Endodermal cell (in vitro differentiated cells): ENCODE measurements around the gene BET1L. TPM values are rescaled to one million over a fixed set of nuclear protein-coding genes. Genes with fewer than 3 reads are reported as not detected.
A peak's percentile ranks its signal among the peaks of the same experiment; 100 is the strongest.

Source experiments
- DNase-seq: peaks from one replicate; pipeline ENCODE4 v3.0.0-alpha.2; 2017
- H3K27ac ChIP-seq: 2 replicates; pipeline ENCODE4 v1.5.1; 2013; ENCODE audit warnings: mild to moderate bottlenecking, low read depth, low read length, moderate library complexity
- H3K27me3 ChIP-seq: 2 replicates; pipeline ENCODE4 v1.6.1; 2013; ENCODE audit warnings: mild to moderate bottlenecking, low read length, moderate library complexity; ENCODE audit not compliant: insufficient read depth, control insufficient read depth, poor library complexity, severe bottlenecking
- H3K36me3 ChIP-seq: 2 replicates; pipeline ENCODE4 v1.7.0; 2013; ENCODE audit warnings: mild to moderate bottlenecking, low read length, moderate library complexity; ENCODE audit not compliant: control insufficient read depth, insufficient read depth
- H3K4me1 ChIP-seq: one replicate; pipeline ENCODE4 v1.7.0; 2013; ENCODE audit warnings: low read length; ENCODE audit not compliant: control insufficient read depth, insufficient read depth
- H3K4me3 ChIP-seq: 2 replicates; pipeline ENCODE4 v1.5.1; 2013; ENCODE audit warnings: mild to moderate bottlenecking, low read length, moderate library complexity
- H3K9ac ChIP-seq: 2 replicates; pipeline ENCODE4 v1.6.1; 2013; ENCODE audit warnings: mild to moderate bottlenecking, low read length, moderate library complexity; ENCODE audit not compliant: poor library complexity, severe bottlenecking; ENCODE audit errors: extremely low read depth
- H3K9me3 ChIP-seq: 2 replicates; pipeline ENCODE4 v1.6.1; 2013; ENCODE audit warnings: mild to moderate bottlenecking, low read length, moderate library complexity; ENCODE audit not compliant: control insufficient read depth
- H3K27ac Mint-ChIP-seq: 2 replicates; pipeline ENCODE4 v1.8.0; 2020; ENCODE audit warnings: mixed read lengths
- H3K27me3 Mint-ChIP-seq: 2 replicates; pipeline ENCODE4 v1.8.0; 2021; ENCODE audit warnings: mild to moderate bottlenecking, mixed read lengths; ENCODE audit not compliant: insufficient read depth
- H3K36me3 Mint-ChIP-seq: 2 replicates; pipeline ENCODE4 v1.8.0; 2020; ENCODE audit warnings: low read depth, mixed read lengths
- H3K4me1 Mint-ChIP-seq: 2 replicates; pipeline ENCODE4 v1.8.0; 2020; ENCODE audit warnings: mixed read lengths
- H3K4me3 Mint-ChIP-seq: 2 replicates; pipeline ENCODE4 v1.8.0; 2020; ENCODE audit warnings: mild to moderate bottlenecking, moderate library complexity, mixed read lengths
- H3K9me3 Mint-ChIP-seq: 2 replicates; pipeline ENCODE4 v1.8.0; 2020; ENCODE audit warnings: mild to moderate bottlenecking, mixed read lengths
- WGBS, 2 experiments: methylation state at CpG; one replicate each; pipeline versions ENCODE4 v1.1.5 to v1.1.7; 2013; ENCODE audit warnings: missing lambda C conversion rate in 2 of 2, mixed read lengths in 1 of 2; ENCODE audit not compliant: insufficient coverage in 1 of 2, insufficient read length in 1 of 2; 5-methylcytosine and 5-hydroxymethylcytosine counted together
- total RNA-seq, 2 donors: library from RNA; stranded (reverse); fragmentation: NEBNext Ultra II Directional in 1 of 2; extraction: Animal tissue kit (Norgen Biotek cat#: 25700) in 1 of 2; gene quantifications; 2 replicates in 1 of 2; 3 replicates in 1 of 2; pipeline ENCODE4 v1.2.1, GENCODE V29; 2021
- TF ChIP-seq, protein P1 (sequence below): fragments of 200-600 bp; sonication (generic); conservative IDR thresholded peaks from 2 replicates; pipeline ENCODE4 v1.5.0; 2021; ENCODE audit warnings: antibody characterized with exemption, mild to moderate bottlenecking

The BET1L gene
- total RNA-seq, 2 donors from 2014 or later = 47.4 to 63.7 TPM

GRCh38 chr11:210803-211180, 3.6 kb upstream of the BET1L start:
- peak overlapping the region; percentile 98 for H3K27ac Mint-ChIP-seq
- peaks cover 50% of the 10 kb centered on the region for H3K36me3 Mint-ChIP-seq
- no peaks in the 10 kb centered on the region for H3K9me3 ChIP-seq
- no peak overlapping the region for H3K27ac ChIP-seq
- H3K9me3 Mint-ChIP-seq = no peaks in the 10 kb centered on the region
- peak overlapping the region; percentile 99 for H3K4me3 ChIP-seq
- no peak for DNase-seq
- H3K4me1 Mint-ChIP-seq = peaks cover 13% of the 10 kb centered on the region
- H3K4me1 ChIP-seq = peaks cover 18% of the 10 kb centered on the region
- no peaks in the 10 kb centered on the region for H3K27me3 ChIP-seq
- peaks cover 63% of the 10 kb centered on the region for H3K36me3 ChIP-seq
- H3K9ac ChIP-seq = peak overlapping the region; percentile 93
- no peaks in the 10 kb centered on the region for H3K27me3 Mint-ChIP-seq
- TF ChIP-seq, protein P1, sequence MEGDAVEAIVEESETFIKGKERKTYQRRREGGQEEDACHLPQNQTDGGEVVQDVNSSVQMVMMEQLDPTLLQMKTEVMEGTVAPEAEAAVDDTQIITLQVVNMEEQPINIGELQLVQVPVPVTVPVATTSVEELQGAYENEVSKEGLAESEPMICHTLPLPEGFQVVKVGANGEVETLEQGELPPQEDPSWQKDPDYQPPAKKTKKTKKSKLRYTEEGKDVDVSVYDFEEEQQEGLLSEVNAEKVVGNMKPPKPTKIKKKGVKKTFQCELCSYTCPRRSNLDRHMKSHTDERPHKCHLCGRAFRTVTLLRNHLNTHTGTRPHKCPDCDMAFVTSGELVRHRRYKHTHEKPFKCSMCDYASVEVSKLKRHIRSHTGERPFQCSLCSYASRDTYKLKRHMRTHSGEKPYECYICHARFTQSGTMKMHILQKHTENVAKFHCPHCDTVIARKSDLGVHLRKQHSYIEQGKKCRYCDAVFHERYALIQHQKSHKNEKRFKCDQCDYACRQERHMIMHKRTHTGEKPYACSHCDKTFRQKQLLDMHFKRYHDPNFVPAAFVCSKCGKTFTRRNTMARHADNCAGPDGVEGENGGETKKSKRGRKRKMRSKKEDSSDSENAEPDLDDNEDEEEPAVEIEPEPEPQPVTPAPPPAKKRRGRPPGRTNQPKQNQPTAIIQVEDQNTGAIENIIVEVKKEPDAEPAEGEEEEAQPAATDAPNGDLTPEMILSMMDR = no peak
- peak overlapping the region; percentile 98 for H3K4me3 Mint-ChIP-seq
- 91 to 92% methylated on average over 5 of the region's 5 CpGs for WGBS, 2 experiments

GRCh38 chr11:210122-210802, 3.1 kb upstream of the BET1L start:
- H3K27me3 ChIP-seq = no peaks in the 10 kb centered on the region
- peak overlapping the region; percentile 99 for H3K4me3 ChIP-seq
- H3K9ac ChIP-seq = peak overlapping the region; percentile 93
- peaks cover 20% of the 10 kb centered on the region for H3K4me1 ChIP-seq
- peaks cover 63% of the 10 kb centered on the region for H3K36me3 ChIP-seq
- TF ChIP-seq, protein P1 = no peak
- Mint-ChIP-seq H3K27me3 (no peaks in the 10 kb centered on the region), H3K4me1 (peaks cover 13% of the 10 kb centered on the region), H3K36me3 (peaks cover 47% of the 10 kb centered on the region), H3K9me3 (no peaks in the 10 kb centered on the region), H3K4me3 (peak overlapping the region; percentile 98), H3K27ac (peak overlapping the region; percentile 98)
- no peak overlapping the region for H3K27ac ChIP-seq
- 94 to 96% methylated on average over 8 to 9 of the region's 9 CpGs for WGBS, 2 experiments
- no peak for DNase-seq
- no peaks in the 10 kb centered on the region for H3K9me3 ChIP-seq

- TF ChIP-seq, protein P1 = peak; percentile 22
- peaks cover 62% of the 10 kb centered on the region for H3K36me3 ChIP-seq
- 74 to 76% methylated on average over 25 to 29 of the region's 29 CpGs for WGBS, 2 experiments
- peaks cover 48% of the 10 kb centered on the region for H3K36me3 Mint-ChIP-seq
- no peaks in the 10 kb centered on the region for H3K27me3 ChIP-seq
- H3K4me1 ChIP-seq = peaks cover 20% of the 10 kb centered on the region
- peak overlapping the region; percentile 99 for H3K4me3 ChIP-seq
- H3K9me3 Mint-ChIP-seq = no peaks in the 10 kb centered on the region
- peak overlapping the region; percentile 98 for H3K27ac Mint-ChIP-seq
- peak overlapping the region; percentile 93 for H3K9ac ChIP-seq
- no peaks in the 10 kb centered on the region for H3K27me3 Mint-ChIP-seq
- H3K9me3 ChIP-seq = no peaks in the 10 kb centered on the region
- H3K4me3 Mint-ChIP-seq = peak overlapping the region; percentile 98
- DNase-seq = peak; percentile 52
- no peak overlapping the region for H3K27ac ChIP-seq
- peaks cover 13% of the 10 kb centered on the region for H3K4me1 Mint-ChIP-seq
Measured at GRCh38 chr11:209275-210121, 2.3 kb upstream of the BET1L start.
